Upper lobe of right lung (tissue), 1 donor: ENCODE results near the gene FAXC. TPM values are rescaled to one million over a fixed set of nuclear protein-coding genes. Genes with fewer than 3 reads are reported as not detected.

Experiments used
- ATAC-seq: fragments of 200-7000 bp; cut with Tn5 transposase; one replicate; pipeline ENCODE4 v1.9.1; 2020; ENCODE audit warnings: mild to moderate bottlenecking, moderate library complexity
- DNase-seq: peaks from one replicate; pipeline ENCODE4 v3.0.0-alpha.2; 2020
- H3K27ac ChIP-seq: fragments of 200-600 bp; one replicate; pipeline ENCODE4 v1.8.0; 2022
- H3K27me3 ChIP-seq: fragments of 200-600 bp; one replicate; pipeline ENCODE4 v1.8.0; 2022; ENCODE audit warnings: mild to moderate bottlenecking
- H3K36me3 ChIP-seq: fragments of 200-600 bp; one replicate; pipeline ENCODE4 v1.8.0; 2022
- H3K4me1 ChIP-seq: fragments of 200-600 bp; one replicate; pipeline ENCODE4 v1.8.0; 2022
- H3K4me3 ChIP-seq: fragments of 200-600 bp; one replicate; pipeline ENCODE4 v1.8.0; 2022; ENCODE audit warnings: mild to moderate bottlenecking
- H3K9me3 ChIP-seq: fragments of 200-600 bp; one replicate; pipeline ENCODE4 v1.8.0; 2022
- intact Hi-C: fragments of 100-400 bp; cut with DNase I; formaldehyde crosslinking; loops from one replicate; pipeline ENCODE4 v1.11.0; 2022
- total RNA-seq: library from RNA; stranded (reverse); fragmentation: NEBNext Ultra II Directional; extraction: Animal tissue kit (Norgen Biotek cat#: 25700); gene quantifications from one replicate; pipeline ENCODE4 v1.2.1, GENCODE V29; 2021
- TF ChIP-seq, protein P1 (sequence below): fragments of 200-600 bp; IDR thresholded peaks from one replicate; pipeline ENCODE4 v1.8.0; 2022; ENCODE audit warnings: antibody characterized with exemption
- donor health status: DM: no; HTN: yes; CAD: no; lungs with severe emphysema.

FAXC gene
- total RNA-seq, 1 donor from 2014 or later, result 5.4 TPM

GRCh38 chr6:99348288-99349170, 945 bp downstream of the FAXC start:
- DNase-seq (no peak), ATAC-seq (no peak)
- Histone ChIP-seq H3K4me3 (peak overlapping the region; percentile 56), H3K27me3 (peaks cover 35% of the 10 kb centered on the region), H3K27ac (no peak overlapping the region), H3K9me3 (no peaks in the 10 kb centered on the region), H3K4me1 (no peaks in the 10 kb centered on the region), H3K36me3 (no peaks in the 10 kb centered on the region)
- intact Hi-C loops, result no loop called here
- TF ChIP-seq, protein P1, sequence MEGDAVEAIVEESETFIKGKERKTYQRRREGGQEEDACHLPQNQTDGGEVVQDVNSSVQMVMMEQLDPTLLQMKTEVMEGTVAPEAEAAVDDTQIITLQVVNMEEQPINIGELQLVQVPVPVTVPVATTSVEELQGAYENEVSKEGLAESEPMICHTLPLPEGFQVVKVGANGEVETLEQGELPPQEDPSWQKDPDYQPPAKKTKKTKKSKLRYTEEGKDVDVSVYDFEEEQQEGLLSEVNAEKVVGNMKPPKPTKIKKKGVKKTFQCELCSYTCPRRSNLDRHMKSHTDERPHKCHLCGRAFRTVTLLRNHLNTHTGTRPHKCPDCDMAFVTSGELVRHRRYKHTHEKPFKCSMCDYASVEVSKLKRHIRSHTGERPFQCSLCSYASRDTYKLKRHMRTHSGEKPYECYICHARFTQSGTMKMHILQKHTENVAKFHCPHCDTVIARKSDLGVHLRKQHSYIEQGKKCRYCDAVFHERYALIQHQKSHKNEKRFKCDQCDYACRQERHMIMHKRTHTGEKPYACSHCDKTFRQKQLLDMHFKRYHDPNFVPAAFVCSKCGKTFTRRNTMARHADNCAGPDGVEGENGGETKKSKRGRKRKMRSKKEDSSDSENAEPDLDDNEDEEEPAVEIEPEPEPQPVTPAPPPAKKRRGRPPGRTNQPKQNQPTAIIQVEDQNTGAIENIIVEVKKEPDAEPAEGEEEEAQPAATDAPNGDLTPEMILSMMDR, result no peak

DNA sequence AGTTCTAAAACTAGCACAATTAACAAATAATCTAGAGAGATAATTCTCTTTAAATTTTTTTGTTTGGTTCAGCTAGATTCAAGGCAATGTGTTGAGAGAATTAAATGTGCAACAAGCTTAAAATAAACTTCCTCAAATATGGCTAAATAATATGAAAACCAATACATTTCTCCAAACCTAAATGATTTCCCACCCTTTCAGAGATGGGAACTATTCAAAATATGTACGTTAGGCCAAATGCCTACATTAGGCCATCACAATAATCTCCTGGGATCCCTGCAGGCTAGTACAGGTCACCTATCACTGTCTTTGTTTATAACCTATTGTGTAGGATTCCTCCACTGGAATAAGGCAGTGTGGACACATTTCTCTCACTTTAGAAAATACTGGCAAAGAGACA, 1.7 kb downstream of the FAXC start:
- no peaks in the 10 kb centered on the region for H3K36me3 ChIP-seq
- no peaks in the 10 kb centered on the region for H3K4me1 ChIP-seq
- intact Hi-C loops, result no loop called here
- no peak overlapping the region for H3K27ac ChIP-seq
- DNase-seq, result no peak
- no peak for ATAC-seq
- H3K27me3 ChIP-seq, result peaks cover 29% of the 10 kb centered on the region
- H3K4me3 ChIP-seq, result no peak overlapping the region
- H3K9me3 ChIP-seq, result no peaks in the 10 kb centered on the region
- TF ChIP-seq, protein P1, result no peak

GRCh38 chr6:99346595-99346994, 2.9 kb downstream of the FAXC start:
- Histone ChIP-seq H3K27me3 (peaks cover 27% of the 10 kb centered on the region), H3K27ac (no peak overlapping the region), H3K4me3 (no peak overlapping the region), H3K4me1 (no peaks in the 10 kb centered on the region), H3K36me3 (no peaks in the 10 kb centered on the region), H3K9me3 (no peaks in the 10 kb centered on the region)
- ATAC-seq, result no peak
- TF ChIP-seq, protein P1, result no peak
- no peak for DNase-seq
- intact Hi-C loops, result no loop called here

- Histone ChIP-seq H3K27me3 (peaks cover 14% of the 10 kb centered on the region), H3K27ac (no peak overlapping the region), H3K9me3 (no peaks in the 10 kb centered on the region), H3K36me3 (no peaks in the 10 kb centered on the region), H3K4me1 (no peaks in the 10 kb centered on the region), H3K4me3 (no peak overlapping the region)
- DNase-seq, result no peak
- no peak for ATAC-seq
- TF ChIP-seq, protein P1, result no peak
- intact Hi-C loops, result no loop called here
Observed at GRCh38 chr6:99345164-99345563, 4.3 kb downstream of the FAXC start.

- intact Hi-C loops, result no loop called here
- no peak overlapping the region for H3K4me3 ChIP-seq
- no peaks in the 10 kb centered on the region for H3K36me3 ChIP-seq
- DNase-seq (no peak), ATAC-seq (peak; percentile 55)
- no peaks in the 10 kb centered on the region for H3K4me1 ChIP-seq
- H3K27ac ChIP-seq, result no peak overlapping the region
- TF ChIP-seq, protein P1, result no peak
- H3K9me3 ChIP-seq, result no peaks in the 10 kb centered on the region
- peaks cover 7% of the 10 kb centered on the region for H3K27me3 ChIP-seq
Observed at GRCh38 chr6:99344289-99344688, 5.2 kb downstream of the FAXC start.
